ENCODE results near the gene COL25A1.
"Not testable (repeated sequence)": the region's sequence is repeated elsewhere in the genome, so short reads cannot be mapped to it uniquely, and the experiment has no call there.

COL25A1 gene

GRCh38 chr4:109126856-109127255 is 175.6 kb downstream of the COL25A1 start:
- DNase-seq (ENCODE audit: low read depth, low spot score): no peak

GRCh38 chr4:109125084-109125483 is 177.4 kb downstream of the COL25A1 start:
- DNase-seq (ENCODE audit: low read depth, low spot score): no peak

GRCh38 chr4:109123951-109124350 is 178.5 kb downstream of the COL25A1 start:
- no peak for DNase-seq (ENCODE audit: low read depth, low spot score)

GRCh38 chr4:109121561-109121960 is 180.9 kb downstream of the COL25A1 start:
- no peak for DNase-seq (ENCODE audit: low read depth, low spot score)

DNA sequence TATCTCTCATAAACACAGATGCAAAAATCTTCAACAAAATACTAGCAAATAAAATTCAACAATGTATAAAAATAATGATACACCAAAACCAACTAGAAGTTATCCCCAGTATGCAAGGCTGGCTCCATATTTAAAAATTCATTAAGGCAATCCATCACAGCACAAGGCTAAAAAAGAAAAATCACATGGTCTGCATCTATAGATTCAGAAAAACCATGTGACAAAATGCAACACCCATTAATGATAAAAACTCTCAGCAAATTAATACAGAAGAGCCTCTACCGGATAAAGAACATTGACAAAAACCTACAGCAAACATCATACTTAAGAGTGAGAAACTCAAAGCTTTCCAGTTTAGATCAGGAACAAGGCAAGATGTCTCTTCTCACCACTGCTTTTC is 182.6 kb downstream of the COL25A1 start:
- no peak for DNase-seq (ENCODE audit: low read depth, low spot score)

GRCh38 chr4:109118635-109119034 is 183.8 kb downstream of the COL25A1 start:
- no peak for DNase-seq (ENCODE audit: low read depth, low spot score)

- no peak for DNase-seq (ENCODE audit: low read depth, low spot score)
Measured at GRCh38 chr4:109114501-109114900, 188.0 kb downstream of the COL25A1 start.

DNA sequence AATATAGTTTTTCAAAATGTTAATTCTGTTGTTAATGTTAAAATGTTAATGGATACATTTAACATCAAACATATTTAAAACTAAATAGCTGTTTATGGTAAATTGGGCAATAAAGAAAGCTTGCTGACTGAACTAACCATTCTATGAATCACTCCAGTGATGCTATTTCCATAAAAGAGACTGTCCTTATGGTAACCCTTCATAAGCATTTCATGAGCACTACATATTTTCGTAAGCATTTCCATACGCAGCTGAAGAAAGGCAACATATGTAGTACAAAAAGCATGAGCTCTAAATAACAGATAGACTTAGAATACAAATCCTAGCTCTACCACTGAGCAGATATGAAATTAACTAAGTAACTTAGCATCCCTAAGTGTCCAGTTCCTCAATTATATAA is 188.9 kb downstream of the COL25A1 start:
- no peak for DNase-seq (ENCODE audit: low read depth, low spot score)

DNA sequence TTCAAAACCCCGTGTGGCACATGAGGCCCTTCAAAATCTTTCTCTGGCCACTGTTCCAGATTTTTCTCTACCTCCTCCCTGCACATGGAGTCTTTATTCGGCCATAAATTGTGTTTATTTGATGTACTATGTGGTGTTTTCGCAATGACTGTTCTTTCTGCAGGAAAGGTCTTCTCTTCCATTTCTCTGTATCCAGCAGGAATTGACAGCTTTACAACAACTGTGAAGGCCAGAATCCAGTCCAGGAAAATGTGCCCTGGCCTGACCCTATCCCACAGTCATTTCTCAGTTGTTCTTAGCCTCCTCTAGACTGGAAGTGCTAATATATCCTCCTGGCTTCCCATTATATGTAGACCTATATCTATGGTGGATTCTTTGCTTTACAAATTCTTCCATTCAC is 191.4 kb downstream of the COL25A1 start:
- no peak for DNase-seq (ENCODE audit: low read depth, low spot score)

DNA sequence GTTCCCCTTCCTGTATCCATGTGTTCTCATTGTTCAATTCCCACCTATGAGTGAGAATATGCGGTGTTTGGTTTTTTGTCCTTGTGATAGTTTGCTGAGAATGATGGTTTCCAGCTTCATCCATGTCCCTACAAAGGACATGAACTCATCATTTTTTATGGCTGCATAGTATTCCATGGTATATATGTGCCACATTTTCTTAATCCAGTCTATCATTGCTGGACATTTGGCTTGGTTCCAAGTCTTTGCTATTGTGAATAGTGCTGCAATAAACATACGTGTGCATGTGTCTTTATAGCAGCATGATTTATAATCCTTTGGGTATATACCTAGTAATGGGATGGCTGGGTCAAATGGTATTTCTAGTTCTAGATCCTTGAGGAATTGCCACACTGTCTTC is 194.2 kb downstream of the COL25A1 start:
- DNase-seq (ENCODE audit: low read depth, low spot score): not testable (repeated sequence)

DNA sequence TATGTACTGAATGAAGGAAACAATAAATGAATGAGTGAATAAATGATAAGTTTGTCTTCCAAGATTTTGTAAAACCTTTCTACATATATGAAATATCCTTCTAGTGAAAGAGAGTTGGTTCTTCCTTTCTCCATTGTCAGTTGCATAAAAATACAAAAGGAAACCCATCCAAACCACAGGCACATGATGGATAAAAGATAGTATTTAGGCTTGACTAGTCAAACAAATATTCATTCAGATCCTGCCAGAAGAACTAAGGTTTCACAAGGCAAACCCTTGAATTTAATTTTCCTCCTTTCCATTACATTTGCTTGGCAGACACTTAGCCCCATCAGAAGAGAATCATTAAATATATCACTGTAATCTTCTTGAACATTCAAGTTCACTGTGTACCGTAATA is 208.4 kb downstream of the COL25A1 start:
- no peak for DNase-seq (ENCODE audit: low read depth, low spot score)

GRCh38 chr4:109091727-109092409 is 210.6 kb downstream of the COL25A1 start:
- no peak for DNase-seq (ENCODE audit: low read depth, low spot score)

GRCh38 chr4:109083911-109084310 is 218.5 kb downstream of the COL25A1 start:
- DNase-seq (ENCODE audit: low read depth, low spot score): no peak

GRCh38 chr4:109079731-109080130 is 222.7 kb downstream of the COL25A1 start:
- no peak for DNase-seq (ENCODE audit: low read depth, low spot score)

DNA sequence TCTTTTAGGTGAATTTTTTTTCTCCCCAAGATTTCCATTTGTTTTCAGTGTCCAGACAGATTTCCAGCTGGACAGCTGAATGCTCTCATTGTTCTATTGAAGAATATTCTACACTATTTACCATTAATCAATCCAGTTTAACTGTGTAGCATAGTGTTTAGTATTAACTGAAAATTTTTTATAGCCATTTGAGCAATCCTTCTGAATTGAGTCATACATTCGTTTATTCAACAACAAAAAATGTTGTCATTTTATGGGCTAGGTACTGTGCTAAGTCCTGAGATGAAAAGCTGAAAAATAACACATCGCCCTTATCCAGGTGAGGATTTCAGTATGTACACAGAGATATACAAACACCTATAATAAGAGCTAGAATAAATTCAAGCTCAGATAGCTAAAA is 223.3 kb downstream of the COL25A1 start:
- no peak for DNase-seq (ENCODE audit: low read depth, low spot score)

GRCh38 chr4:109078724-109079123 is 223.7 kb downstream of the COL25A1 start:
- peak; percentile 70 for DNase-seq (ENCODE audit: low read depth, low spot score)

DNA sequence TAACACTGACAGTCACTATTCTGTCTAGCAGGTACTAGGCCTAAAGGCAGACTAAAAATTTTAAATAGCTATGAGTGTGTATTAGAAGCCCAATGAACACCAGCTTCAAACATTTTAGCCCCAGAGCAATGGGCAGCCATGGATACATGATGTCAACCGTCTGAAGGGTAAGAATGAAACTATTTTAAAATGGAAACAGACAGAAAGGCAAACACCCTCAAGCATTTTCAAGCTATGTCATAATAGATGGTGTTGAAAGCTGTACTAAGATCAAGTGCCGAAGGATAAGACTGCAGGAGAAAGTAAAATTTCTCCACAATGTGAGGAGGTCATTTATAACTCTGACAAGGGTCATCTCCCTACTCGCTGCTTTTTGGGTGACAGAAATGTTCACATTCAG is 225.0 kb downstream of the COL25A1 start:
- DNase-seq (ENCODE audit: low read depth, low spot score): no peak

GRCh38 chr4:109076709-109077108 is 225.7 kb downstream of the COL25A1 start:
- DNase-seq (ENCODE audit: low read depth, low spot score): not testable (repeated sequence)

- no peak for DNase-seq (ENCODE audit: low read depth, low spot score)
Measured at GRCh38 chr4:109075621-109076020, 226.8 kb downstream of the COL25A1 start.

- peak; percentile 72 for DNase-seq (ENCODE audit: low read depth, low spot score)
Measured at GRCh38 chr4:109072595-109072994, 229.9 kb downstream of the COL25A1 start.

- not testable (repeated sequence) for DNase-seq (ENCODE audit: low read depth, low spot score)
Measured at GRCh38 chr4:109070677-109071076, 231.8 kb downstream of the COL25A1 start.

GRCh38 chr4:109067508-109068235 is 234.8 kb downstream of the COL25A1 start:
- DNase-seq (ENCODE audit: low read depth, low spot score): no peak

DNA sequence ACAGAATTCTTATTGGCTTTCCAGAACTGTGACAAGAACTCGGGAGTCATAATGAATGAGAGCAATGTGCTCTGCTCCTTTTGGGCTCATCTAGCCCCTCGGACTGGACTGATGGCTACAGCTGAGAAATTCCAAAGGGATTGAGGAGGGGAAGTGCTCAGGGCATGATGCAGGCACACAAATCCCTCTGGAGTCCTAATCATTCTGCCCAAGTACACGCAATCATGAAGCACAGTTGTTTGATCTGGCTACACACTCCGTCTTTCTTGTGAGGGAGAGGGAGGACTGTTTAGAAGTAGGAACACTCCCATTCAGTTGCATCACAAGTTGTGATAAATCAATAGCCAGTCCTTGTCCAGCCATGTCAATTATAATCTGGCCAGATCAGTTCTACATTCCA is 237.5 kb downstream of the COL25A1 start:
- no peak for DNase-seq (ENCODE audit: low read depth, low spot score)
